Stimulated activated CD4-positive, alpha-beta T cell treated with anti-CD3 and anti-CD28 coated beads, TNF-alpha, amount 100 ng/mL, for 24 hours (primary cell): ENCODE measurements around the gene PPIL4.

Experiments
- DNase-seq, 3 experiments: peaks; one replicate each; pipeline ENCODE4 v3.0.0-alpha.2; 2020; ENCODE audit warnings: low read depth in 3 of 3

Gene PPIL4

GRCh38 chr6:149459761-149460160 is 86.1 kb downstream of the PPIL4 start:
- DNase-seq, result no peak

- no peak for DNase-seq
Measured at GRCh38 chr6:149458806-149459205, 87.0 kb downstream of the PPIL4 start.

- DNase-seq, result no peak
Measured at GRCh38 chr6:149458196-149458595, 87.6 kb downstream of the PPIL4 start.

- DNase-seq, result no peak
Measured at GRCh38 chr6:149457316-149457884, 88.4 kb downstream of the PPIL4 start.

GRCh38 chr6:149456311-149457021 is 89.4 kb downstream of the PPIL4 start:
- no peak for DNase-seq

GRCh38 chr6:149455031-149455732 is 90.7 kb downstream of the PPIL4 start:
- DNase-seq, result no peak
